Esophagus (tissue), 2 donors: Measurements from ENCODE around the gene LRBA. TPM values are rescaled to one million over a fixed set of nuclear protein-coding genes. Genes with fewer than 3 reads are reported as not detected.
"Not testable (repeated sequence)": the region's sequence is repeated elsewhere in the genome, so short reads cannot be mapped to it uniquely, and the experiment has no call there.

Experiments
- H3K27ac ChIP-seq, 2 donors: one replicate each; pipeline ENCODE4 v1.5.1; 2013; ENCODE audit warnings: low read depth in 2 of 2, mild to moderate bottlenecking in 2 of 2, inconsistent platforms in 1 of 2, low read length in 1 of 2, moderate library complexity in 1 of 2
- H3K27me3 ChIP-seq, 2 donors: one replicate each; pipeline ENCODE4 v1.6.1; 2013; ENCODE audit warnings: low read length in 2 of 2, control low read depth in 1 of 2, mild to moderate bottlenecking in 1 of 2; ENCODE audit not compliant: insufficient read depth in 2 of 2, control insufficient read depth in 1 of 2
- H3K36me3 ChIP-seq, 2 donors: one replicate each; pipeline ENCODE4 v1.6.1; 2013; ENCODE audit warnings: low read length in 1 of 2; ENCODE audit not compliant: control insufficient read depth in 2 of 2, insufficient read depth in 2 of 2
- H3K4me1 ChIP-seq, 2 donors: one replicate each; pipeline ENCODE4 v1.6.1; 2013; ENCODE audit warnings: low read length in 1 of 2; ENCODE audit not compliant: control insufficient read depth in 2 of 2, insufficient read depth in 2 of 2
- H3K4me3 ChIP-seq, 2 donors: one replicate each; pipeline ENCODE4 v1.5.1; 2013; ENCODE audit warnings: low read length in 2 of 2, mild to moderate bottlenecking in 2 of 2, low read depth in 1 of 2, moderate library complexity in 1 of 2
- H3K9me3 ChIP-seq, 2 donors: one replicate each; pipeline ENCODE4 v1.6.1; 2013; ENCODE audit warnings: mild to moderate bottlenecking in 2 of 2, low read depth in 1 of 2, low read length in 1 of 2, moderate library complexity in 1 of 2; ENCODE audit not compliant: control insufficient read depth in 2 of 2, insufficient read depth in 1 of 2
- WGBS, 2 donors: extraction: QIAGEN DNeasy Blood & Tissue Kit; methylation state at CpG; one replicate each; pipeline ENCODE4 v1.1.7; 2013; 5-methylcytosine and 5-hydroxymethylcytosine counted together
- polyA plus RNA-seq, 2 donors: library from polyadenylated mRNA; stranded (reverse); fragments of 200-250 nt; gene quantifications; one replicate each; pipeline ENCODE4 v1.2.3, GENCODE V29; 2013
- donor health status: healthy with polysubstance abuse.
- donor health status: Bipolar disorder and iron deficiency.

The LRBA gene
- polyA plus RNA-seq, 2 donors: 13.1 to 24.7 TPM

DNA sequence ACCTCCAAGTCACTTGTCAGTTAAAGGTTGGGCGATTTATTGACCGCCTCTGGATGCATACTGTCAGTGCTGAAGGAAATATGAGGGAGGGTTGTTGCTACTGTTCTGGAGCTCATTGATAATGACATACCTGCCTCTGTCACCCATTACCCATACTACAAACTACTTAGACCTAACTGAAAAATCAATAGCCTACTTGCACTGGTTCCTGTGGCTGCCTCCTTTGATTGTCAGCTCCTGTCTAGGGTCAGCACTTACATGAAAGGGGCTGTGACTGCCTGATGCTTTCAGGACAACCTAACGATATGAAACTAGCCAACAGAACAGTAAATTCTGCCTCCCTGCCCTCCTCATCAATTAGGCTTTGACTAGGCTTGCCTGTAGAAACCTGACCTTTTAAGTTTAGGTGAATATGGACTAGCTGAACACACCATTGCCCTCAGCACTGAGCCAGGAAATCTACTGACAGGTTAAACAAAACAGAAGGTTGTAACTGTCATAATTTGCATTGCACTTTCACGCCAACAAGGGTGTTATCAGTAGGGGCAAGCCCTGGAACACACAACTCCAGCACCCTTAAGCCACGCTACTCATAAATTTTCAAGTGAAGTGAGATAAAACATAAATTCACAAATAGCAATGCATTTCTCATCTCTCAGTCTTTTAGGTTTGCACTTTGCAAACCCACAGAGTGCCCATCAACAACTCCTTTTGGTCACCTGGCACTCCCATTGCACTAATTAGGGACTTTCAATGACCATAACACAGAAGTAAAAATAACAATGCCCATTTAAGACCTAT lies 442.2 kb downstream of the LRBA start:
- WGBS, 2 donors: 81 to 92% methylated on average over 5 of the region's 5 CpGs
- H3K27ac ChIP-seq: no peak overlapping the region
- no peak overlapping the region for H3K4me3 ChIP-seq
- H3K36me3 ChIP-seq: no peaks in the 10 kb centered on the region
- no peaks in the 10 kb centered on the region for H3K4me1 ChIP-seq
- no peaks in the 10 kb centered on the region for H3K9me3 ChIP-seq
- no peaks in the 10 kb centered on the region for H3K27me3 ChIP-seq

DNA sequence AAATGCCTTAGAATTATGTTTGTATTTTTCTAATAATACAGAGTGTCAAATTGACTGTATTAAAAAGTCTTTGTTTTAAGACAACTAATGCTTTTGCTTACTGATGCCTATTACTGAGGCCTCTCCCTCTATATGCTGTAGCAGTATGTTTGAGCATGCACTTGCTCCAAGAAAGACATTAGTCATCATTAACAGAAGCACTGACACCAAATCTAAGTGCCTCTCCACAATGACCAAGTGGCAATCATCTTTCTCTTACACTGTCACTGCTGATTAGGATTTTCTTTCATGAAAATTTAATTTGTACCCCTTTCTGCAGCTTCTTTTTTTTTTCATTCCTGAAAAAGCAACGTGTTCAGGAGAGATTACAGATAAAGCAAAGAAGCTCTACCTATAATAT lies 444.2 kb downstream of the LRBA start:
- Histone ChIP-seq H3K4me3 (no peak overlapping the region), H3K36me3 (no peaks in the 10 kb centered on the region), H3K27me3 (no peaks in the 10 kb centered on the region), H3K4me1 (no peaks in the 10 kb centered on the region), H3K9me3 (no peaks in the 10 kb centered on the region), H3K27ac (no peak overlapping the region)
- WGBS, 2 donors: 71 to 77% methylated on average over 1 of the region's 1 CpG

DNA sequence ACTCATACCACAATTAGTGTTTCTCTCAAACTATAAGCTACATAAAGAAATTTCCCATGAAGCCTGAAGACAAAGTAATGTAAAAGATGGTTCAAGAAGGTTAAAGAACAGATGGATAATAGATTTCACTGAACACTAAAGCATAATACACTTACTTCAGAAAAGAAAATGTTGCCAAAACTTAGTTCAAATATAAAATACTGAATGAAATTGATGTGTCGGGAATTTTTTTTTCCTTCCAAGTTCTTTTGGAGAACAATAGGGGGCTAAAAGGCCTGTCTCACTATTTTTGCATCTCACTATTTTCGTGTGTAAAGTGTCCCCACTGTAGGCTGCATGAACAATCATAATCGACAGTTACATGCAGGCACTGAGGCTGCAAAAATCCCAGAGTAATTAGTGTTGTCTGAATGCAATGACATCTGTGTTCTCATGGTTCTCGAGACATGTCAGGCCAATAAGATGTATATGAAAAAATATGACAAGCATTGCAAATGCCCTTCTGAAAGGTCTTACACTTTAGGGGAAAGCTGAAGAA lies 445.0 kb downstream of the LRBA start:
- Histone ChIP-seq H3K27me3 (no peaks in the 10 kb centered on the region), H3K27ac (no peak overlapping the region), H3K4me3 (no peak overlapping the region), H3K4me1 (no peaks in the 10 kb centered on the region), H3K9me3 (no peaks in the 10 kb centered on the region), H3K36me3 (no peaks in the 10 kb centered on the region)
- 89 to 92% methylated on average over 4 of the region's 4 CpGs for WGBS, 2 donors

DNA sequence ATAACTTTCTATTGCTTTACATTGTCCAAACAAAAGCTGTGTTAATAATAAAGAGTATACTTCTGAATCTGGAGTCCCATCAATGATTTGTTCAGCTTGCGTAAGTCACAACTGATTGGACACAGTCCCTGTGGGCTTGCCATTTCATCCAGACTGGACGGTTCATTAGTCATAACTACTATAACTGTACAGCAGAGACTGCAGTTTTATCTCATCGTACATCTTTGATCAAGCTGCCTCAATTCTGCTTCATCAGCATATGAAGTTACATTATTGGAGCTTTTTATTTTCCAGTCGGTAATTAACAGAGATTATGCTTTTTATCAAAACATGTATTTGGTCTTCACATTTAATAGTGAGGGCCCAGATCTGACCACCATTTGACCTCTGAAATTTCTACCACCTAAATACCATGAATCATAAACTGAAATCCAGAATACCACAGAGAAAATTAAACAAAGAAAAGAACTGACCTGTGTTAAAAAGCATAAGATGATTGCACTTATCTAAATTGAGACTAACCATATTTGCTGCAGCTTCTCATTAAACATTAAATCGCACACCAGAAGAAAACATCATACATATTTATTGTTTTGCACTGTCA lies 445.6 kb downstream of the LRBA start:
- H3K9me3 ChIP-seq: no peaks in the 10 kb centered on the region
- H3K4me1 ChIP-seq: no peaks in the 10 kb centered on the region
- H3K4me3 ChIP-seq: no peak overlapping the region
- H3K27me3 ChIP-seq: no peaks in the 10 kb centered on the region
- H3K27ac ChIP-seq: no peak overlapping the region
- 89 to 91% methylated on average over 5 of the region's 5 CpGs for WGBS, 2 donors
- H3K36me3 ChIP-seq: no peaks in the 10 kb centered on the region

DNA sequence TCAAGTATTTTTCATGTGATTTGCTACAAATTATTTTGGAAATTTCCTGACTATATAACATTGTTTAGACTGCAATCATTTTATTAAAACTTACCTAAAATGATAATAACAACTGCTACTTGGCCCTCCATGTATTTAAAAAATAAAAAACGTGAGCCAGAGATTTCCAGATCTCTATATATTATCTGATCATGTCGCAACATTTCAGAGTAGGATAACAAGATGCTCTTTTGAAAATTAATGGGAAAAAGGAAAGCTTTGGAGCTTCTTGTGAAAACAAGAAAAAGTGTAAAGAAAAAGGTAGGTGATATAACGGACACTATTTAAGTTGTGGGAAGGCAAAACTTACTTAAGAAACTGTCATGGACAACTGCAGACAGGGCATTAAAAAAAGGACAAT lies 448.0 kb downstream of the LRBA start:
- Histone ChIP-seq H3K27me3 (no peaks in the 10 kb centered on the region), H3K36me3 (no peaks in the 10 kb centered on the region), H3K27ac (no peak overlapping the region), H3K4me3 (no peak overlapping the region), H3K9me3 (no peaks in the 10 kb centered on the region), H3K4me1 (no peaks in the 10 kb centered on the region)
- 92 to 94% methylated on average over 3 of the region's 3 CpGs for WGBS, 2 donors

DNA sequence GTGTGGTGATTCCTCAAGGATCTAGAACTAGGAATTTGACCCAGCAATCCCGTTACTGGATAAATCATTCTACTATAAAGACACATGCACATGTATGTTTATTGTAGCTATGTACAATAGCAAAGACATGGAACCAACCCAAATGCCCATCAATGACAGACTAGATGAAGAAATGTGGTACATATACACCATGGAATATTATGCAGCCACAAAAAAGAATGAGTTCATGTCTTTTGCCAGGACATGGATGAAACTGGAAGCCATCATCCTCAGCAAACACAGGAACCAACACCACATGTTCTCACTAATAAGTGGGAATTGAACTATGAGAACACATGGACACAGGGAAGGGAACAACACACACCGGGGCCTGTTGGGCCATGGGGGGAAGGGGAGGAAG lies 450.1 kb downstream of the LRBA start:
- 95 to 98% methylated on average over 2 of the region's 2 CpGs for WGBS, 2 donors
- H3K36me3 ChIP-seq, H3K4me1 ChIP-seq, H3K27me3 ChIP-seq, H3K4me3 ChIP-seq, H3K27ac ChIP-seq, H3K9me3 ChIP-seq: not testable (repeated sequence)

DNA sequence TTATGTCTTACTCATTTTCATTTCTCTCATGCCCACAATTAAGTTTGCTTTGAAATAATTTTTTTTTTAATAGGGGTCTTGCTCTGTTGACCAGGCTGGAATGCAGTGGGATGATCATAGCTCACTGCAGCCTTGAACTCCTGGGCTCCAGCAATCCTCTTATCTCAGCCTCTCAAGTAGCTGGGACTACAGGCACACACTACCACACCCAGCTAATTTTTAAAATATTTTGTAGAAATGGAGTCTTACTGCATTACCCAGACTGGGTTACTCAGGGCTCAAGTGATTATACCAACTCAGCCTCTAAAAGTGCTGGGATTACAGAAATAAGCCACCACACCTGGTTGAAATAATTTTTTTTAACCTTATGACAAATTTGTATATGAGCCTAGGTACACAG lies 452.3 kb downstream of the LRBA start:
- no peak overlapping the region for H3K4me3 ChIP-seq
- H3K27me3 ChIP-seq: no peaks in the 10 kb centered on the region
- H3K4me1 ChIP-seq: no peaks in the 10 kb centered on the region
- H3K9me3 ChIP-seq: no peaks in the 10 kb centered on the region
- no peaks in the 10 kb centered on the region for H3K36me3 ChIP-seq
- no peak overlapping the region for H3K27ac ChIP-seq

DNA sequence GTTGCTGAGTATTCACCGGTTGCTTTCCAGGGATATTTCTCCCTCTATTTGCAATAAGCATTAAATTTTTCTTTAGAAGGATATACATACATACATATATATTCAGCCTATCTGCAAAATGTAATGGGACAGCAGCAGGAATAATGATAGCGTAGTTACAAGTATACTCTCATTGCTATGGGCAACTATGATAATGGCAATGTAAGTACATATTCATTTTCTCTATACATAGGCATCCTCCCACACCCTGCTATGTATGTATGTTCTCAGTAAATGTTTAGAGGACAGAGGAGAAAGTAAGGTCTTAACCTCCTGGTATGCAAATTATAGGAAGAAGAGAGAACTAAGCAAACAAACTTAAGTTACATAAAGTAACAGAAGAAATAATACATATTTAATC lies 452.8 kb downstream of the LRBA start:
- no peaks in the 10 kb centered on the region for H3K36me3 ChIP-seq
- no peak overlapping the region for H3K27ac ChIP-seq
- no peaks in the 10 kb centered on the region for H3K9me3 ChIP-seq
- H3K4me1 ChIP-seq: no peaks in the 10 kb centered on the region
- 99 to 100% methylated on average over 2 of the region's 2 CpGs for WGBS, 2 donors
- H3K27me3 ChIP-seq: no peaks in the 10 kb centered on the region
- H3K4me3 ChIP-seq: no peak overlapping the region

DNA sequence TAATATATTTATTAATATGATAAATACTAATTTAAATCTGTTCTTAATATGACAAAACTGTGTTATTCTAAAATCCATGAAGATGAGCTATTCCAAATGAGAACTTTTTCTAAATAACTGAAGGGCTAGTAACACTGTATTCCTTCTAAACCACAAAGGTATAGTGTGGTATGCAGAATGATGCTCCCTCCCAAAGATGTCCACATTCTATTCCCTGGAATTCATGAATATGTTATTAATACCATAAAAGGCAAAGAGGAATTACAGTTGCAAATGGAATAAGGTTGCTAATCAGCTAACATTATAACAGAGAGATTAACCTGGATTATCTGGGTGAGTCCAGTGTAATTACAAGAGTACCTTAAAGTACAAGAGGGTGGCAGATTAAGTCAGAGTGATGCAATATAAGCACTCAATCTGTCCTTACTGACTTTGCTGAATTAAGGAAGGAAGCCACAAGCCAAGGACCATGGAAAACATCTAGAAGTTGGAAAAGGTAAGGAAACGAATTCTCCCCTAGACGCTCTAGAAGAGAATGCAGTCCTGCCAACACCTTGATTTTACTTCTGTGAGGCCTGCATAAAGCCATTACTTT lies 453.8 kb downstream of the LRBA start:
- H3K4me1 ChIP-seq: no peaks in the 10 kb centered on the region
- no peaks in the 10 kb centered on the region for H3K27me3 ChIP-seq
- H3K36me3 ChIP-seq: no peaks in the 10 kb centered on the region
- no peak overlapping the region for H3K4me3 ChIP-seq
- H3K9me3 ChIP-seq: no peaks in the 10 kb centered on the region
- WGBS, 2 donors: 96 to 98% methylated on average over 2 of the region's 2 CpGs
- H3K27ac ChIP-seq: no peak overlapping the region
